Kidney (tissue), 14 donors: Measurements from ENCODE around the gene VTI1A. TPM values are rescaled to one million over a fixed set of nuclear protein-coding genes. Genes with fewer than 3 reads are reported as not detected.

Experiments used
- DNase-seq, 5 donors: peaks; one replicate each; pipeline ENCODE4 v3.0.0-alpha.2; 2013 to 2020
- FAIRE-seq: peaks from 2 replicates; lab custom pipeline; 2012; peaks lifted over from hg19 to GRCh38; lab: Jason Lieb, UNC
- H3K27ac ChIP-seq, 2 donors: one replicate each; pipeline ENCODE4 v1.7.0; 2013; ENCODE audit warnings: low read depth in 2 of 2, low read length in 2 of 2, inconsistent platforms in 1 of 2
- H3K27me3 ChIP-seq: one replicate; pipeline ENCODE4 v1.7.1; 2013; ENCODE audit warnings: low read length, inconsistent platforms; ENCODE audit not compliant: control insufficient read depth, insufficient read depth
- H3K36me3 ChIP-seq, 3 donors: one replicate each; pipeline versions ENCODE4 v1.7.0 to v1.7.1; 2013; ENCODE audit warnings: low read length in 3 of 3, control low read depth in 1 of 3, inconsistent platforms in 1 of 3; ENCODE audit not compliant: insufficient read depth in 3 of 3, control insufficient read depth in 2 of 3
- H3K4me1 ChIP-seq, 3 donors: one replicate each; pipeline versions ENCODE4 v1.7.0 to v1.7.1; 2013; ENCODE audit warnings: low read length in 3 of 3, inconsistent platforms in 1 of 3, low read depth in 1 of 3; ENCODE audit not compliant: control insufficient read depth in 2 of 3, insufficient read depth in 2 of 3
- H3K4me3 ChIP-seq, 3 donors: one replicate each; pipeline versions ENCODE4 v1.7.0 to v1.8.1; 2013; ENCODE audit warnings: low read length in 3 of 3, control low read depth in 1 of 3, inconsistent platforms in 1 of 3
- H3K9ac ChIP-seq, 3 donors: one replicate each; pipeline versions ENCODE4 v1.7.0 to v1.7.1; 2013; ENCODE audit warnings: low read length in 3 of 3, control low read depth in 1 of 3, inconsistent platforms in 1 of 3
- H3K9me3 ChIP-seq, 3 donors: one replicate each; pipeline versions ENCODE4 v1.7.0 to v1.7.1; 2013; ENCODE audit warnings: low read length in 3 of 3, control low read depth in 1 of 3, inconsistent platforms in 1 of 3; ENCODE audit not compliant: control insufficient read depth in 2 of 3, insufficient read depth in 1 of 3
- CTCF ChIP-seq: IDR thresholded peaks from 3 replicates; pipeline ENCODE4 v1.5.1; 2012; ENCODE audit warnings: mild to moderate bottlenecking, moderate library complexity, borderline replicate concordance; ENCODE audit not compliant: insufficient read depth; ENCODE audit errors: extremely low read depth
- intact Hi-C: fragments of 100-400 bp; cut with DNase I; formaldehyde crosslinking; loops from one replicate; pipeline ENCODE4 v1.11.1; 2022
- polyA plus RNA-seq: library from polyadenylated mRNA; stranded (reverse); fragments of 350-450 nt; fragmentation: Illumina TruSeq; extraction: RNeasy Lipid Tissue Mini Kit (QIAGEN cat#74804); gene quantifications from one replicate; pipeline ENCODE4 v1.2.3, GENCODE V29; 2014; ENCODE audit warnings: low read depth, low replicate concordance; ENCODE audit not compliant: insufficient read depth
- total RNA-seq: library from RNA; stranded (reverse); fragmentation: NEBNext Ultra II Directional; extraction: Animal tissue kit (Norgen Biotek cat#: 25700); gene quantifications from one replicate; pipeline ENCODE4 v1.2.1, GENCODE V29; 2021
- donor health status: control.
- donor health status: control.
- donor health status: control.
- donor health status: control.
- donor health status: control.
- donor health status: DM: yes; HTN: yes; CAD: no.
- donor health status: Normal renal cell carcinoma (clear cell type).

Gene VTI1A
- total and polyA plus RNA-seq, 2 donors from 2014 or later = 9.2 to 41.8 TPM

- Histone ChIP-seq H3K27me3 (no peaks in the 10 kb centered on the region), H3K27ac (no peak overlapping the region), H3K36me3 (peaks cover 3 to 7% (median 5%) of the 10 kb centered on the region in 3 donors), H3K9ac (no peak overlapping the region), H3K9me3 (no peaks in the 10 kb centered on the region), H3K4me1 (no peaks in the 10 kb centered on the region), H3K4me3 (no peak overlapping the region)
- intact Hi-C loops = no loop called here
- FAIRE-seq = no peak
- no peak for DNase-seq
- TF ChIP-seq CTCF = no peak
These were observed 20.6 kb downstream of the VTI1A start for GRCh38 chr10:112467541-112468075.

GRCh38 chr10:112471878-112472487 is 25.0 kb downstream of the VTI1A start:
- no peaks in the 10 kb centered on the region for H3K4me1 ChIP-seq

GRCh38 chr10:112475575-112476218 is 28.7 kb downstream of the VTI1A start:
- Histone ChIP-seq H3K36me3 (no peaks in the 10 kb centered on the region), H3K27me3 (no peaks in the 10 kb centered on the region), H3K4me1 (no peaks in the 10 kb centered on the region), H3K4me3 (no peak overlapping the region), H3K9ac (no peak overlapping the region), H3K9me3 (no peaks in the 10 kb centered on the region), H3K27ac (no peak overlapping the region)
- intact Hi-C loops = no loop called here
- peak in 1 of 5 donors; percentile 13 for DNase-seq
- FAIRE-seq = peak; percentile 11
- TF ChIP-seq CTCF = peak; percentile 45

More at GRCh38 chr10:112471878-112472487, 25.0 kb downstream of the VTI1A start:
- peak; percentile 55 for TF ChIP-seq CTCF
- DNase-seq = peak in 2 of 5 donors; percentile 37 to 73
- H3K27ac ChIP-seq = no peak overlapping the region
- peak; percentile 98 for FAIRE-seq
- no peak overlapping the region for H3K4me3 ChIP-seq
- no peak overlapping the region for H3K9ac ChIP-seq
- no peaks in the 10 kb centered on the region for H3K27me3 ChIP-seq
- H3K36me3 ChIP-seq = peaks cover 0 to 3% (median 0%) of the 10 kb centered on the region in 3 donors
- intact Hi-C loops = no loop called here
- no peaks in the 10 kb centered on the region for H3K9me3 ChIP-seq
